ENCODE data around the gene MLF1.

Gene MLF1

GRCh38 chr3:158602227-158602626 is 31.2 kb downstream of the MLF1 start:
- no peak for DNase-seq (ENCODE audit: low read depth)
- no peak overlapping the region for H3K4me3 ChIP-seq (ENCODE audit: control insufficient read depth, low read depth, low read length)
- TF ChIP-seq CTCF (IDR thresholded peaks at IDR 0.05; ENCODE audit: control insufficient read depth, insufficient read depth, low read depth, low read length, missing control alignments), result no peak

- no peak for DNase-seq (ENCODE audit: low read depth)
- TF ChIP-seq CTCF (IDR thresholded peaks at IDR 0.05; ENCODE audit: control insufficient read depth, insufficient read depth, low read depth, low read length, missing control alignments), result no peak
- no peak overlapping the region for H3K4me3 ChIP-seq (ENCODE audit: control insufficient read depth, low read depth, low read length)
Observed at GRCh38 chr3:158617982-158618875, 47.2 kb downstream of the MLF1 start.

- no peak for DNase-seq (ENCODE audit: low read depth)
- H3K4me3 ChIP-seq (ENCODE audit: control insufficient read depth, low read depth, low read length), result no peak overlapping the region
- no peak for TF ChIP-seq CTCF (IDR thresholded peaks at IDR 0.05; ENCODE audit: control insufficient read depth, insufficient read depth, low read depth, low read length, missing control alignments)
Observed at GRCh38 chr3:158625881-158626280, 54.9 kb downstream of the MLF1 start.

GRCh38 chr3:158631981-158632380 is 61.0 kb downstream of the MLF1 start:
- no peak overlapping the region for H3K4me3 ChIP-seq (ENCODE audit: control insufficient read depth, low read depth, low read length)

GRCh38 chr3:158640646-158641045 is 69.7 kb downstream of the MLF1 start:
- no peak for DNase-seq (ENCODE audit: low read depth)
- no peak overlapping the region for H3K4me3 ChIP-seq (ENCODE audit: control insufficient read depth, low read depth, low read length)
- no peak for TF ChIP-seq CTCF (IDR thresholded peaks at IDR 0.05; ENCODE audit: control insufficient read depth, insufficient read depth, low read depth, low read length, missing control alignments)

More at GRCh38 chr3:158631981-158632380, 61.0 kb downstream of the MLF1 start:
- no peak for TF ChIP-seq CTCF (IDR thresholded peaks at IDR 0.05; ENCODE audit: control insufficient read depth, insufficient read depth, low read depth, low read length, missing control alignments)
- DNase-seq (ENCODE audit: low read depth), result no peak

GRCh38 chr3:158642005-158642404 is 71.0 kb downstream of the MLF1 start:
- H3K4me3 ChIP-seq (ENCODE audit: control insufficient read depth, low read depth, low read length), result no peak overlapping the region
- DNase-seq (ENCODE audit: low read depth), result no peak
- no peak for TF ChIP-seq CTCF (IDR thresholded peaks at IDR 0.05; ENCODE audit: control insufficient read depth, insufficient read depth, low read depth, low read length, missing control alignments)
